Measurements from ENCODE around the gene PDIA4.
"Not testable (repeated sequence)": the region's sequence is repeated elsewhere in the genome, so short reads cannot be mapped to it uniquely, and the experiment has no call there.

The PDIA4 gene

GRCh38 chr7:149031353-149031910 lies 3.1 kb upstream of the PDIA4 start:
- DNase-seq (ENCODE audit: low spot score): no peak

- DNase-seq (ENCODE audit: low spot score): not testable (repeated sequence)
Measured at GRCh38 chr7:149030439-149030838, 2.1 kb upstream of the PDIA4 start.

- DNase-seq (ENCODE audit: low spot score): peak; percentile 11
Measured at GRCh38 chr7:149027611-149028345, 527 bp downstream of the PDIA4 start.

- DNase-seq (ENCODE audit: low spot score): no peak
Measured at GRCh38 chr7:149027055-149027454, 1.2 kb downstream of the PDIA4 start.

GRCh38 chr7:149023662-149024061 lies 4.6 kb downstream of the PDIA4 start:
- DNase-seq (ENCODE audit: low spot score): no peak

GRCh38 chr7:149022756-149023360 lies 5.4 kb downstream of the PDIA4 start:
- DNase-seq (ENCODE audit: low spot score): no peak

- no peak for DNase-seq (ENCODE audit: low spot score)
Measured at GRCh38 chr7:149021725-149022062, 6.6 kb downstream of the PDIA4 start.

- DNase-seq (ENCODE audit: low spot score): no peak
Measured at GRCh38 chr7:149020483-149020882, 7.8 kb downstream of the PDIA4 start.

- DNase-seq (ENCODE audit: low spot score): no peak
Measured at GRCh38 chr7:149016876-149017275, 11.4 kb downstream of the PDIA4 start.

- no peak for DNase-seq (ENCODE audit: low spot score)
Measured at GRCh38 chr7:149014309-149014708, 14.0 kb downstream of the PDIA4 start.

- DNase-seq (ENCODE audit: low spot score): no peak
Measured at GRCh38 chr7:149013876-149014275, 14.4 kb downstream of the PDIA4 start.

- not testable (repeated sequence) for DNase-seq (ENCODE audit: low spot score)
Measured at GRCh38 chr7:149012730-149013129, 15.6 kb downstream of the PDIA4 start.

GRCh38 chr7:149011491-149011890 lies 16.8 kb downstream of the PDIA4 start:
- no peak for DNase-seq (ENCODE audit: low spot score)

GRCh38 chr7:149010451-149010850 lies 17.9 kb downstream of the PDIA4 start:
- no peak for DNase-seq (ENCODE audit: low spot score)

GRCh38 chr7:149009527-149009926 lies 18.8 kb downstream of the PDIA4 start:
- no peak for DNase-seq (ENCODE audit: low spot score)

- DNase-seq (ENCODE audit: low spot score): no peak
Measured at GRCh38 chr7:149007611-149008010, 20.7 kb downstream of the PDIA4 start.

- DNase-seq (ENCODE audit: low spot score): no peak
Measured at GRCh38 chr7:149007146-149007545, 21.2 kb downstream of the PDIA4 start.

GRCh38 chr7:149006345-149006725 lies 22.0 kb downstream of the PDIA4 start:
- DNase-seq (ENCODE audit: low spot score): no peak

GRCh38 chr7:149005427-149006344 lies 22.6 kb downstream of the PDIA4 start:
- peak; percentile 66 for DNase-seq (ENCODE audit: low spot score)

GRCh38 chr7:149004405-149005370 lies 23.6 kb downstream of the PDIA4 start:
- DNase-seq (ENCODE audit: low spot score): no peak

GRCh38 chr7:149003560-149004305 lies 24.6 kb downstream of the PDIA4 start:
- no peak for DNase-seq (ENCODE audit: low spot score)

All from kidney capillary endothelial cell (primary cell).